Measurements from ENCODE around the gene SLC52A1. TPM values are rescaled to one million over a fixed set of nuclear protein-coding genes. Genes with fewer than 3 reads are reported as not detected.

The SLC52A1 gene
- total and polyA plus RNA-seq, 2 of the 13 experiments (the other 11 are each of a cell fraction or from before 2014, with no cell fraction given): 0.03 to 0.13 TPM

GRCh38 chr17:4997302-4998026, 37.8 kb downstream of the SLC52A1 start, which contains the start of the genes INCA1 and KIF1C (continued):
- TF ChIP-seq ZNF800 (CRISPR knock-in tag; IDR thresholded peaks at IDR 0.05) (0 out of 2 replicates have a peak, but pooled peaks have one; percentile 33), NCOA2 (CRISPR knock-in tag; IDR thresholded peaks at IDR 0.05) (peak; percentile 11; the same call in 1 of the 2 replicates), ZSCAN21 (CRISPR knock-in tag; IDR thresholded peaks at IDR 0.05; ENCODE audit: borderline replicate concordance) (no peak; the same call in 1 of the 2 replicates), ZNF740 (CRISPR knock-in tag; IDR thresholded peaks at IDR 0.05) (peak; percentile 30; the same call in 1 of the 2 replicates), ZNF687 (CRISPR knock-in tag; IDR thresholded peaks at IDR 0.05) (peak; percentile 95), ZFP90 (CRISPR knock-in tag; IDR thresholded peaks at IDR 0.05; ENCODE audit: borderline replicate concordance) (no peak), ZBTB20 (CRISPR knock-in tag; IDR thresholded peaks at IDR 0.05; ENCODE audit: borderline replicate concordance, low read depth) (no peak), PLRG1 (conservative IDR thresholded peaks at IDR 0.05) (no peak), ZBTB10 (CRISPR knock-in tag; IDR thresholded peaks at IDR 0.05; ENCODE audit: borderline replicate concordance) (0 out of 2 replicates have a peak, but pooled peaks have one; percentile 16), MEIS1 (CRISPR knock-in tag; IDR thresholded peaks at IDR 0.05; ENCODE audit: borderline replicate concordance) (0 out of 2 replicates have a peak, but pooled peaks have one; percentile 58), ZNF143 (CRISPR knock-in tag; IDR thresholded peaks at IDR 0.05) (no peak), ZNF652 (CRISPR knock-in tag; IDR thresholded peaks at IDR 0.05; ENCODE audit: borderline replicate concordance, low read depth) (no peak), ZNF274 (CRISPR knock-in tag; IDR thresholded peaks at IDR 0.05) (peak; percentile 83), ZNF10 (CRISPR knock-in tag; IDR thresholded peaks at IDR 0.05; ENCODE audit: borderline replicate concordance, low read depth) (no peak), NRL (CRISPR knock-in tag; IDR thresholded peaks at IDR 0.05; ENCODE audit: borderline replicate concordance) (peak; percentile 78), TOPORS (CRISPR knock-in tag; IDR thresholded peaks at IDR 0.05) (no peak), RORA (CRISPR knock-in tag; IDR thresholded peaks at IDR 0.05) (no peak), TMF1 (CRISPR knock-in tag; IDR thresholded peaks at IDR 0.05; ENCODE audit: low read depth) (peak; percentile 56; the same call in 1 of the 2 replicates), SALL1 (CRISPR knock-in tag; IDR thresholded peaks at IDR 0.05) (peak; percentile 53; the same call in 1 of the 2 replicates), ZNF501 (CRISPR knock-in tag; IDR thresholded peaks at IDR 0.05) (peak; percentile 56; the same call in 1 of the 2 replicates)

Measured in HepG2 (cell line).